Middle frontal gyrus (tissue), 1 donor: ENCODE measurements around the gene PRSS21.

ENCODE experiments used
- DNase-seq: peaks from one replicate; pipeline ENCODE4 v3.0.0-alpha.2; 2015; ENCODE audit warnings: low spot score; ENCODE audit errors: extremely low spot score

Gene PRSS21

DNA sequence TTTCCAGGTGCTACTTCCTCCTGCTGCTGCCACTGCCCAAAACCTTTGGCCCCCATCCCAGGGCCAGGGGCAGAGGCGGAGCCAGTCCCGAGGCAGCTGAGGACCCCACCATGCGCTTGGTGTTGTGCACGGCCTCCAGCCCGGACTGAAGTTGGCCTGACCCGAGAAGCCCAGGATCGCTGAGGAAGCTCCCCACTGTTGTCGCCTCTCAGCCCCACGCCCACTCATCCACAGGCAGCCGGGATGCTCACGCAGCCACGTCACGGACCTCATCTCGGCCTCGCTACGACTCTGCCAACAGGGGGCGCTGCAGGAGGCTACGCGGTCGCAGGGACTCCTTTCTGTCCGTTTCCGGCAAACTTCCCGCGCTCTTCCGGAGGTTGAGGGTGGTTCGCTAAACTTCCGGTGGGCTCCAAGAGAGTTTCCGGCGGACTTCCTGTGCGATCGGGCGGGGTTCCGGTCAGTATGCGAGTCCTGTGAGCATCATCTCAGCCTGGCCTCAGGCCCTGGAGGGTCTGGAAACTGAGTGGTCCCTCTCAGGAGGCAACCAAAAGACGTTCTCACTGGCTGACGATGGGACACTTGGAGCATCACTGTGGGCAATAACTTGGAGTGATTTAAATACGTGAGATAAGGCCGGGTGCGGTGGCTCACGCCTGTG is 25.4 kb downstream of the PRSS21 start:
- no peak for DNase-seq

DNA sequence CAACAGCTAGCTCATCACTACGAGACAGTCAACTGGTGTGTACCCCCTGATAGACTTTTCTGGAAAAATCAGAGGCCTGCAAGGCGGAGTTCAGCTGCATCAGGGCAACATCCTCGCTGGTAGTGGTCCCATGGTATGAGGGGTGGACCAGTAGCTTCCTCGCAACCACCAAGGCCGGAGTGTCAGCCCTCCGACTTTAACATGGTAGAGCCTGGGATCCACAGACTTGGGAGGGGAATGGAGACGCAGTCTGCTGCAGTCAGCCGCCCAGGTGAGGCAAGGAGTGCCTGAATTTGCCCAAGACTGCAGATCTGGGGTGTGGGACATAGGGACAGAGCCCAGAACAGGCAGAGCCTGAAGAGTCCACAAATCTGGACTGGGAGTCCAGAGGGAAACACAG is 26.5 kb downstream of the PRSS21 start:
- no peak for DNase-seq

GRCh38 chr16:2845116-2845515 is 28.1 kb downstream of the PRSS21 start:
- no peak for DNase-seq

DNA sequence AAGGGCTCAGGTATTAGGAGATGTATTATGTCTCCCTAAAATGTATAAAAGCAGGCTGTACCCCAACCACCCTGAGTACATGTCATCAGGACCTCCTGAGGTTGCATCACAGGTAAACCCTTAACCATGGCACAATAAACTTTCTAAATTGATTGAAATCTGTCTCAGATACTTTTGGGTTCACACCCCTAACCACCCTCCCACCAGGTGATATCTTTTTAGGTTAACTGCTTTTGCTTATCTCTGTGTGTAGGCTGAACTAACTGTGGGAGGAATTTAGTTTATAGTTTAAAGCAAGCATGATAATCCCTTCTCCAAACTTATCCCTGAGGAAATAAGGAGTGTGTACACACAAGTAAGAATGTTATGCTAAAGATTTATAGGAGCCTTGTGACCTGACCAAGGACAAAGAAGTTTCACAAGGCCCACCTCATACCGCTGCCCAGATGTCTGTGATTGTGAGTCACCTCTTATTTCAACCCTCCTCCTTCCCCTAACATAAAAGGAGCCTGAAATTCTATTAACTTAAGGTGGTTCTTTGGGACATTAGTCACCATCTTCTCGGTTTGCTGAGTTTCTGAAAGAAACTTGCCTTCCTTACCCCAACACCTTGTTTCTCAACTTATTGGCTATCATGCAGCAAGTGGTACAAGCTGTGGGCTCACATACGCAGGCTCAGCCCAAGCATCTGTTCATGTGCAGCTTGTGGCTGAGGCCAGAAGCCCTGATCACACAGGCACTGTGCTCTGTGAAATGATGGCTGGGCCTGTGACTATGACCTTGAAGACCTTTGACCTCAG is 29.7 kb downstream of the PRSS21 start:
- DNase-seq: no peak

DNA sequence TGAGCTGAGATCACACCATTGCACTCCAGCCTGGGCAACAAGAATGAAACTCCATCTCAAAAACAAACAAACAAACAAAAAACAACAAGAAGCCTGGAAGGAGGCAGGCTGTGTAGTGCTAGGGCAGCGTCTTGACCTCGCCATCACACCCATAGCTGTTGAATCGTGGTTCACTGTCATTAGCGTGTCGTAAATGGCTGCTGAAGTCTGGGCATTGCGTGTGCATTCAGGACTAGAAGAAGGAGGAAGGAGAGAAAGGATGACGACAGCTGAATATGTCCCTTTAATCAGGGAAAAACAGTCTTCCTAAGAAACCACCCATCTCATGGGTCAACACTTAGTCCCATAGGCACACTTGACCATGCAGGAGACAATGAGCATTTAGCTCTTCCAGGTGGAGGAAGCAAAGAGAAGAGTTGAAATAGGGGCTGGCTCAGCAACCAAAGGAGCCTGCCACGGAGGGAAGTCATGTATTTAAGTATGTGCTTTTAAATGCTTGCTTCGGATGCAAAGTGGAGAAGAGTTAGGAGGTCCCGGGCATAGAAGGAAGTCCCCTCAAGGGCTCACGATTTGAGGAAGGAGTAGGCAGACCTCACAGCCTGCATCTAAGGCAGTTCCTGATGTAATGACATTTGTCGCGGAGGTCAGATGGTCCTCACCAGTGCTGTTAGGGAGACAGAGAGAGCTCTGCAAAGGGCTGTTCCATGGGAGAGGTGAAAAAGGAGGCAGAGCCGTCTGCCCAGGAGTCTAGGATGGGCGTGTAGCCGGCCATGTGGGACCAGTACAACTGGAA is 32.1 kb downstream of the PRSS21 start:
- no peak for DNase-seq

DNA sequence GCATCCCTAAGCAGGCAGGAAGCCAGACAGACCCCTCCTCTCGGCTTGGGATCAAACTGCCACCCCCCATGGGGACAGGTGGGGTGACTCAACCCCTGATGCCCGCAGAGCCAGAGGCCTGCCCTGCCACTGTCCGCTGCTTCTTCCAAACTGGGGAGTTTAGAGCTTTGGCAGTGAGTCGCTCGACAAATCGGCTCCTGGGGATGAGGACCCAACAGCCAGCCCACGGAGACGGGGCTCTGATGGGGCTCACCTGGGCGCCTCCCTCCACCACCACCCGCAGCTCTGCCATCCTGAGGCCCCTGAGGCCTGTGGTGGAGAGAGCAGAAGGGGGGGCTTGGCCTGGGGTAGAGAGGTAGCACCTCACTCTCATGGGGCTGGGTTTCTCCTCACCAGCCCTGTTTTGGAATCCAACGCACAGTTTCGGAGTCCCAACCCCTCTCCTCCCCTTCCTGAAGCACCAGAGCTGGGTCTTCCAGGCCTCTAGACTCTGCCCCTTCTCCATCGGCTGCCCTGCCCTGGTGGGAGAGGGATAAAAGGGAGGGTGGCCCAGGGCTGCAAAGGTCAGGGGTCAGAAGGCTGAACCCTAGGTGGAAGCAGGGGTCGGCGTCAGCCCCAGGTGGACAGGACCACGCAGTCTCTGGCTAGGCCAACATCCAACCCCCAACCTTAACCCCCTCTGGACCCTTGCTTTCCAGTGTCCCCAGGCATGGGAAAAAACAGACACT is 35.1 kb downstream of the PRSS21 start:
- DNase-seq: no peak

- no peak for DNase-seq
These were observed 35.9 kb downstream of the PRSS21 start for GRCh38 chr16:2852731-2853507.

GRCh38 chr16:2853531-2854073 is 36.6 kb downstream of the PRSS21 start:
- DNase-seq: no peak

DNA sequence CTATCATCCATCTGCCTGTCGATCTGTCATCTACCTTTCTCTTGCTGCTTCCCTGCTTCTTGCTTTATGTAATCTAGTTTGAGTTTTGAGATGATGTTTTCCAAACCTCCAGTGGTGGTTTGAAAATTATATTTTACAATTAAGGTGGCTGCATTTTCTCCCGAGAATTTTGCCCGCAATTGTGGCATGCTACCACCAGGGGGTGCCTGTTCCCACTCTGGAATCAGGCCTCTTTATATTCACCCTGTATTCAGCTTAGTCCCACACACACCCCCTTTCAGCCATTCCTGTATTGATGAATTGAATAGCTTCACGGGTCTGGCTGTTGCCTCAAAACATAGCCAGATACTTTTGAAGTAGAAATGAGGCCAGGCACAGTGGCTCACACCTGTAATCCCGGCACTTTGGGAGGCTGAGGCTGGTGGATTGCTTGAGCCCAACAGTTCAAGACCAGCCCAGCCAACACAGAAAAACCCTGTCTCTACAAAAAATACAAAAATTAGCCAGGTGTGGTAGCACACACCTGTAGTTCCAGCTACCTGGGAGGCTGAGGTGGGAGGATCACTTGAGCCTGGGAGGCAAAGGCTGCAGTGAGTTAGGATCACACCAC is 37.8 kb downstream of the PRSS21 start:
- DNase-seq: no peak

GRCh38 chr16:2855536-2855935 is 38.5 kb downstream of the PRSS21 start:
- no peak for DNase-seq

GRCh38 chr16:2856061-2856670 is 39.1 kb downstream of the PRSS21 start:
- no peak for DNase-seq

DNA sequence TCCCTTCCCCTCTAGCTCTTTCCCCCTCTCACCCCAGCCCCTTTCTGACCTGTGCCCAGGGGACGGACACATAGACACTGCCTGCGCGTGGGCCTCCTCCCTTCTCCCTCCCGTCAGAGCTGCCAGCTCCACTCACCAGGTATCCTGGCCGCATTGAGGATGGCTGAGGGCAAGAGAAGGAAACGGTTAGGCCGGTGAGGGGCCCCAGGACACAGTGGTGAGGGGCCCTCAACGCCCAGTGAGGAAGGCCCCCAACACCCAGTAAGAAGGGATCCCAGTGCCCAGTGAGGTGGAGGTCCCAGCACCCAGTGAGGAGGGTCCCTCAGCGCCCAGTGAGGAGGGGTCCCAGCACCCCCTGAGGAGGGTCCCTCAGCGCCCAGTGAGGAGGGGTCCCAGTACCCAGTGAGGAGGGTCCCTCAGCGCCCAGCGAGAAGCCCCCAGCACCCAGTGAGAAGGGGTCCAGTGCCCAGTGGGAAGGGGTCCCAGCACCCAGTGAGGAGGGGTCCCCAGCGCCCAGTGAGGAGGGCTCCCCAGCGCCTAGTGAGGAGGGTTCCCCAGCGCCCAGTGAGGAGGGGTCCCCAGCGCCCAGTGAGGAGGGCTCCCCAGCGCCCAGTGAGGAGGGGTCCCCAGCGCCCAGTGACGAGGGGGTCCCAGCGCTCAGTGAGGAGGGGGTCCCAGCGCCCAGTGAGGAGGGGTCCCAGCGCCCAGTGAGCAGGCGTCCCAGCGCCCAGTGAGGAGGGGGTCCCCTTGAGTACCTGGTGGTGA is 39.8 kb downstream of the PRSS21 start:
- DNase-seq: no peak

- DNase-seq: no peak
These were observed 40.6 kb downstream of the PRSS21 start, which contains the start of gene PRSS22 for GRCh38 chr16:2857451-2858244. TSS of gene PRSS22 (minus strand) at chr16:2858170. CDS start at chr16:2858104, 66 bp downstream.

- DNase-seq: no peak
These were observed 41.4 kb downstream of the PRSS21 start for GRCh38 chr16:2858245-2859025.

- no peak for DNase-seq
These were observed 42.7 kb downstream of the PRSS21 start for GRCh38 chr16:2859686-2860265.

GRCh38 chr16:2860826-2861567 is 44.0 kb downstream of the PRSS21 start:
- no peak for DNase-seq
